Sigmoid colon (tissue), 4 donors: ENCODE data around the gene THBS3.

Experiments
- CTCF ChIP-seq, 4 experiments: fragments of 450-650 bp in 3 of 4; fragments of 200-600 bp in 1 of 4; IDR thresholded peaks; one replicate each; pipeline ENCODE4 v1.5.1; 2016 to 2019; ENCODE audit warnings: antibody characterized with exemption in 4 of 4, mild to moderate bottlenecking in 3 of 4, moderate library complexity in 2 of 4
- EP300 ChIP-seq, 4 donors: sonication (generic); formaldehyde crosslinking; IDR thresholded peaks; one replicate each; pipeline ENCODE4 v1.6.1; 2017; ENCODE audit warnings: antibody characterized with exemption in 4 of 4
- POLR2A ChIP-seq, 2 donors: fragments of 450-650 bp; IDR thresholded peaks; one replicate each; pipeline ENCODE4 v1.6.1; 2016; ENCODE audit warnings: antibody characterized with exemption in 2 of 2, mild to moderate bottlenecking in 2 of 2, moderate library complexity in 2 of 2
- POLR2AphosphoS5 ChIP-seq, 4 donors: sonication (generic); formaldehyde crosslinking; IDR thresholded peaks; one replicate each; pipeline ENCODE4 v1.6.1; 2017; ENCODE audit warnings: antibody characterized with exemption in 4 of 4

- no peak for TF ChIP-seq CTCF (IDR thresholded peaks at IDR 0.05)
- no peak for TF ChIP-seq EP300 (IDR thresholded peaks at IDR 0.05)
- TF ChIP-seq POLR2AphosphoS5 (IDR thresholded peaks at IDR 0.05), result no peak
- no peak for TF ChIP-seq POLR2A (IDR thresholded peaks at IDR 0.05)
These were observed 48.6 kb upstream of the THBS3 start for GRCh38 chr1:155256058-155256852.
